IMR-90 (cell line): Measurements from ENCODE around the gene MADD.
A peak's percentile ranks its signal among the peaks of the same experiment; 100 is the strongest.

Experiments
- BHLHE40 ChIP-seq: fragments of 150-350 bp; IDR thresholded peaks from 2 replicates; pipeline ENCODE4 v1.6.1; 2016; ENCODE audit warnings: mild to moderate bottlenecking, low read depth, low read length
- CEBPB ChIP-seq: IDR thresholded peaks from 2 replicates; pipeline ENCODE4 v1.6.1; 2012; ENCODE audit warnings: low read depth, low read length, improper control_type of control experiment
- FOS ChIP-seq: fragments of 150-350 bp; IDR thresholded peaks from 2 replicates; pipeline ENCODE4 v1.6.1; 2016; ENCODE audit warnings: low read depth, low read length
- MAZ ChIP-seq: IDR thresholded peaks from 2 replicates; pipeline ENCODE4 v1.6.1; 2012; ENCODE audit warnings: low read depth, mild to moderate bottlenecking, low read length, improper control_type of control experiment, moderate library complexity, borderline replicate concordance
- MXI1 ChIP-seq: IDR thresholded peaks from 2 replicates; pipeline ENCODE4 v1.6.1; 2012; ENCODE audit warnings: low read depth, mild to moderate bottlenecking, low read length, moderate library complexity, borderline replicate concordance
- POLR2A ChIP-seq: IDR thresholded peaks from 2 replicates; pipeline ENCODE4 v1.6.1; 2012; ENCODE audit warnings: mild to moderate bottlenecking, low read depth, low read length
- RAD21 ChIP-seq: IDR thresholded peaks from 2 replicates; pipeline ENCODE4 v1.6.1; 2012; ENCODE audit warnings: low read length, improper control_type of control experiment
- RCOR1 ChIP-seq: IDR thresholded peaks from 2 replicates; pipeline ENCODE4 v1.6.1; 2012; ENCODE audit warnings: mild to moderate bottlenecking, low read length, improper control_type of control experiment; ENCODE audit not compliant: insufficient replicate concordance
- RFX5 ChIP-seq: IDR thresholded peaks from 2 replicates; pipeline ENCODE4 v1.8.0; 2012; ENCODE audit warnings: low read depth, mild to moderate bottlenecking, low read length, moderate library complexity
- SMC3 ChIP-seq: fragments of 150-350 bp; IDR thresholded peaks from 2 replicates; pipeline ENCODE4 v1.6.1; 2016; ENCODE audit warnings: low read depth, mild to moderate bottlenecking, antibody characterized with exemption, low read length, moderate library complexity
- TF ChIP-seq, protein P1 (sequence below): conservative IDR thresholded peaks from 2 replicates; pipeline ENCODE4 v1.5.1; 2012; ENCODE audit warnings: mild to moderate bottlenecking, low read depth, low read length, improper control_type of control experiment
- TF ChIP-seq, protein P2 (sequence below): fragments of 150-350 bp; IDR thresholded peaks from 2 replicates; pipeline ENCODE4 v1.6.1; 2017; ENCODE audit warnings: mild to moderate bottlenecking, antibody characterized with exemption, low read length, low read depth
- TF ChIP-seq, protein P3 (sequence below): fragments of 150-350 bp; IDR thresholded peaks from 2 replicates; pipeline ENCODE4 v1.6.1; 2016; ENCODE audit warnings: low read depth, mild to moderate bottlenecking, low read length, moderate library complexity, borderline replicate concordance

DNA sequence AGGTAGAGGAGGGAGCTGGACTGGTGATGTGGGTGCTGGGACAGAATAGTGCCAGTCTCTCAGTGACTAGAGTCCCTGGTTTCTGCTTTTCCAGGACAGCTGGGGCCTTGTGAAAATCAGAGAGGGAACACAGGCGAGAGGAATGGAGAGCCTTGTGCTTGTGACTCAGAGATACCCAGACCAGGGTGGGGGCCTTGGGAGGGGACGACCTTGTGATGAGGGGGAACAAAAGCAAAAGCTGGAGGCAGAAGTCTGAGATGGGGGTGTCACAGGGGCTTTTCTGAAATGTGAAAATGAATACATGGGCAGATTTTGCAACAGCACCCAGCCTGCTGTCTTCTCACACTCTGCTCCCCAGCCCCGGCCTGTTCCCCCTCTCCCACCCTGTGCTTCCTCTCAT is 15.5 kb upstream of the MADD start:
- TF ChIP-seq RAD21 (no peak), SMC3 (no peak), RFX5 (no peak), CEBPB (no peak), MXI1 (no peak), POLR2A (no peak), FOS (no peak), BHLHE40 (no peak), RCOR1 (no peak), MAZ (0 out of 2 replicates have a peak, but pooled peaks have one; percentile 44)
- TF ChIP-seq, protein P1, sequence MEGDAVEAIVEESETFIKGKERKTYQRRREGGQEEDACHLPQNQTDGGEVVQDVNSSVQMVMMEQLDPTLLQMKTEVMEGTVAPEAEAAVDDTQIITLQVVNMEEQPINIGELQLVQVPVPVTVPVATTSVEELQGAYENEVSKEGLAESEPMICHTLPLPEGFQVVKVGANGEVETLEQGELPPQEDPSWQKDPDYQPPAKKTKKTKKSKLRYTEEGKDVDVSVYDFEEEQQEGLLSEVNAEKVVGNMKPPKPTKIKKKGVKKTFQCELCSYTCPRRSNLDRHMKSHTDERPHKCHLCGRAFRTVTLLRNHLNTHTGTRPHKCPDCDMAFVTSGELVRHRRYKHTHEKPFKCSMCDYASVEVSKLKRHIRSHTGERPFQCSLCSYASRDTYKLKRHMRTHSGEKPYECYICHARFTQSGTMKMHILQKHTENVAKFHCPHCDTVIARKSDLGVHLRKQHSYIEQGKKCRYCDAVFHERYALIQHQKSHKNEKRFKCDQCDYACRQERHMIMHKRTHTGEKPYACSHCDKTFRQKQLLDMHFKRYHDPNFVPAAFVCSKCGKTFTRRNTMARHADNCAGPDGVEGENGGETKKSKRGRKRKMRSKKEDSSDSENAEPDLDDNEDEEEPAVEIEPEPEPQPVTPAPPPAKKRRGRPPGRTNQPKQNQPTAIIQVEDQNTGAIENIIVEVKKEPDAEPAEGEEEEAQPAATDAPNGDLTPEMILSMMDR, result no peak
- TF ChIP-seq, protein P2, sequence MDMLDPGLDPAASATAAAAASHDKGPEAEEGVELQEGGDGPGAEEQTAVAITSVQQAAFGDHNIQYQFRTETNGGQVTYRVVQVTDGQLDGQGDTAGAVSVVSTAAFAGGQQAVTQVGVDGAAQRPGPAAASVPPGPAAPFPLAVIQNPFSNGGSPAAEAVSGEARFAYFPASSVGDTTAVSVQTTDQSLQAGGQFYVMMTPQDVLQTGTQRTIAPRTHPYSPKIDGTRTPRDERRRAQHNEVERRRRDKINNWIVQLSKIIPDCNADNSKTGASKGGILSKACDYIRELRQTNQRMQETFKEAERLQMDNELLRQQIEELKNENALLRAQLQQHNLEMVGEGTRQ, result no peak
- TF ChIP-seq, protein P3, sequence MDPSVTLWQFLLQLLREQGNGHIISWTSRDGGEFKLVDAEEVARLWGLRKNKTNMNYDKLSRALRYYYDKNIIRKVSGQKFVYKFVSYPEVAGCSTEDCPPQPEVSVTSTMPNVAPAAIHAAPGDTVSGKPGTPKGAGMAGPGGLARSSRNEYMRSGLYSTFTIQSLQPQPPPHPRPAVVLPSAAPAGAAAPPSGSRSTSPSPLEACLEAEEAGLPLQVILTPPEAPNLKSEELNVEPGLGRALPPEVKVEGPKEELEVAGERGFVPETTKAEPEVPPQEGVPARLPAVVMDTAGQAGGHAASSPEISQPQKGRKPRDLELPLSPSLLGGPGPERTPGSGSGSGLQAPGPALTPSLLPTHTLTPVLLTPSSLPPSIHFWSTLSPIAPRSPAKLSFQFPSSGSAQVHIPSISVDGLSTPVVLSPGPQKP, result no peak
